CD14-positive monocyte (primary cell): ENCODE data around the gene C6orf47. TPM values are rescaled to one million over a fixed set of nuclear protein-coding genes. Genes with fewer than 3 reads are reported as not detected.

Source experiments
- DNase-seq, 3 donors: peaks; one replicate each; pipeline ENCODE4 v3.0.0-alpha.2; 2011 to 2022
- H2AFZ ChIP-seq: 2 replicates; pipeline ENCODE4 v1.6.0; 2012; ENCODE audit warnings: mild to moderate bottlenecking, low read depth, low read length, inconsistent platforms; ENCODE audit not compliant: insufficient read depth, poor library complexity, severe bottlenecking
- H3K27ac ChIP-seq, 2 donors: 1 replicate in 1 of 2; 2 replicates in 1 of 2; pipeline ENCODE4 v1.5.1; 2012 to 2013; ENCODE audit warnings: low read length in 2 of 2, control low read depth in 1 of 2, inconsistent platforms in 1 of 2, low read depth in 1 of 2, mild to moderate bottlenecking in 1 of 2
- H3K27me3 ChIP-seq, 2 donors: one replicate each; pipeline versions ENCODE4 v1.6.0 to v1.6.1; 2011 to 2013; ENCODE audit warnings: low read length in 2 of 2; ENCODE audit not compliant: control insufficient read depth in 2 of 2, insufficient read depth in 2 of 2
- H3K36me3 ChIP-seq, 2 donors: replicated peaks in 1 of 2; 1 replicate in 1 of 2; 2 replicates in 1 of 2; pipeline versions ENCODE4 v1.5.1 to v1.6.1; 2012 to 2013; ENCODE audit warnings: low read length in 2 of 2, control low read depth in 1 of 2, inconsistent platforms in 1 of 2, mild to moderate bottlenecking in 1 of 2; ENCODE audit not compliant: insufficient read depth in 2 of 2, control insufficient read depth in 1 of 2
- H3K4me1 ChIP-seq, 2 donors: 1 replicate in 1 of 2; 2 replicates in 1 of 2; pipeline versions ENCODE4 v1.5.1 to v1.6.1; 2012 to 2013; ENCODE audit warnings: low read length in 2 of 2, control low read depth in 1 of 2, inconsistent platforms in 1 of 2, mild to moderate bottlenecking in 1 of 2, moderate library complexity in 1 of 2; ENCODE audit not compliant: insufficient read depth in 2 of 2, control insufficient read depth in 1 of 2
- H3K4me2 ChIP-seq: replicated peaks from 2 replicates; pipeline ENCODE3; 2012; ENCODE audit warnings: low read length, moderate library complexity, mild to moderate bottlenecking; ENCODE audit not compliant: poor library complexity, severe bottlenecking; ENCODE audit errors: extremely low read depth
- H3K4me3 ChIP-seq, 3 experiments: fragments of 200-600 bp in 1 of 3; sonication (generic) in 1 of 3; replicated peaks in 1 of 3; 1 replicate in 2 of 3; 2 replicates in 1 of 3; pipeline ENCODE4 v1.5.1; 2011 to 2013; ENCODE audit warnings: low read length in 3 of 3, mild to moderate bottlenecking in 3 of 3, control low read depth in 2 of 3, low read depth in 2 of 3, inconsistent platforms in 1 of 3, moderate library complexity in 1 of 3
- H3K79me2 ChIP-seq: 2 replicates; pipeline ENCODE4 v1.6.0; 2012; ENCODE audit warnings: mild to moderate bottlenecking, control low read depth, inconsistent platforms, low read length, moderate library complexity; ENCODE audit not compliant: insufficient read depth
- H3K9ac ChIP-seq: 2 replicates; pipeline ENCODE4 v1.6.0; 2017; ENCODE audit warnings: low read length, mild to moderate bottlenecking; ENCODE audit not compliant: insufficient read depth, poor library complexity, severe bottlenecking
- H3K9me3 ChIP-seq, 2 donors: replicated peaks in 1 of 2; 1 replicate in 1 of 2; 2 replicates in 1 of 2; pipeline versions ENCODE4 v1.5.1 to v1.6.1; 2012 to 2013; ENCODE audit warnings: low read length in 2 of 2, control low read depth in 1 of 2; ENCODE audit not compliant: control insufficient read depth in 1 of 2, insufficient read depth in 1 of 2
- H4K20me1 ChIP-seq: 2 replicates; pipeline ENCODE4 v1.6.0; 2012; ENCODE audit warnings: mild to moderate bottlenecking, low read length, control low read depth, moderate library complexity; ENCODE audit not compliant: insufficient read depth
- H3K27ac Mint-ChIP-seq, 7 donors: one replicate each; pipeline ENCODE4 v1.8.0; 2020; ENCODE audit warnings: mild to moderate bottlenecking in 7 of 7, mixed read lengths in 7 of 7, moderate library complexity in 6 of 7, inconsistent platforms in 2 of 7
- H3K27me3 Mint-ChIP-seq, 3 donors: one replicate each; pipeline ENCODE4 v1.8.0; 2021 to 2022; ENCODE audit warnings: low read depth in 3 of 3, mild to moderate bottlenecking in 3 of 3, mixed read lengths in 3 of 3, moderate library complexity in 3 of 3, inconsistent platforms in 1 of 3
- H3K36me3 Mint-ChIP-seq, 2 donors: one replicate each; pipeline ENCODE4 v1.8.0; 2020; ENCODE audit warnings: mixed read lengths in 2 of 2, inconsistent platforms in 1 of 2, mild to moderate bottlenecking in 1 of 2
- H3K4me1 Mint-ChIP-seq: one replicate; pipeline ENCODE4 v1.8.0; 2020; ENCODE audit warnings: mild to moderate bottlenecking, mixed read lengths
- H3K4me3 Mint-ChIP-seq, 2 donors: one replicate each; pipeline ENCODE4 v1.8.0; 2020; ENCODE audit warnings: mild to moderate bottlenecking in 2 of 2, mixed read lengths in 2 of 2, moderate library complexity in 1 of 2
- H3K9me3 Mint-ChIP-seq, 7 donors: one replicate each; pipeline ENCODE4 v1.8.0; 2020 to 2022; ENCODE audit warnings: mixed read lengths in 7 of 7, mild to moderate bottlenecking in 6 of 7, moderate library complexity in 6 of 7, inconsistent platforms in 2 of 7
- CTCF ChIP-seq: fragments of 200-600 bp; IDR thresholded peaks from one replicate; pipeline ENCODE4 v1.8.0; 2022; ENCODE audit warnings: antibody characterized with exemption, mild to moderate bottlenecking
- WGBS: methylation state at CpG from one replicate; pipeline ENCODE4 v1.1.5; 2013; ENCODE audit warnings: missing lambda C conversion rate; ENCODE audit not compliant: insufficient coverage; 5-methylcytosine and 5-hydroxymethylcytosine counted together
- intact Hi-C, 2 donors: fragments of 100-400 bp; cut with micrococcal nuclease; formaldehyde crosslinking; loops; one replicate each; pipeline versions ENCODE4 v1.15.0 to v1.15.1; 2023
- polyA plus RNA-seq, 3 donors: library from polyadenylated mRNA; depleted of rRNA in 1 of 3; unstranded in 2 of 3; stranded (reverse) in 1 of 3; fragments of 300-500 nt in 2 of 3; fragments of >200 nt in 1 of 3; fragmentation: Illumina TruSeq in 2 of 3; gene quantifications; 1 replicate in 2 of 3; 2 replicates in 1 of 3; pipeline ENCODE4 v1.2.3, GENCODE V29; 2012 to 2021

C6orf47 gene
- polyA plus RNA-seq, 3 donors: 8.0 to 23.4 (median 18.1) TPM

GRCh38 chr6:31706599-31706998 is 46.0 kb upstream of the C6orf47 start, which contains the start of gene LY6G6F:
TSS of gene LY6G6F (plus strand) at chr6:31706866. CDS start at chr6:31706907, 41 bp downstream.
- Mint-ChIP-seq H3K9me3 (no peaks in the 10 kb centered on the region), H3K4me1 (peaks cover 30% of the 10 kb centered on the region), H3K4me3 (no peak within 1 kb of the TSS), H3K36me3 (peaks cover 0 to 4% of the 10 kb centered on the region in 2 donors), H3K27me3 (peaks cover 0 to 6% (median 1%) of the 10 kb centered on the region in 3 donors), H3K27ac (peak within 1 kb of the TSS in 1 of 7 donors; percentile 6)
- peaks cover 25 to 34% of the 10 kb centered on the region in 2 donors for H3K4me1 ChIP-seq
- no peaks in the 10 kb centered on the region for H3K9me3 ChIP-seq
- H4K20me1 ChIP-seq: peaks cover 5% of the 10 kb centered on the region
- H3K9ac ChIP-seq: no peak within 1 kb of the TSS
- peaks cover 14% of the 10 kb centered on the region for H3K79me2 ChIP-seq
- H3K36me3 ChIP-seq: no peaks in the 10 kb centered on the region
- WGBS: no CpG with 5 or more reads among the region's 3 CpGs
- no peak within 1 kb of the TSS for H3K4me3 ChIP-seq
- no peak within 1 kb of the TSS for H3K27ac ChIP-seq
- intact Hi-C loops: no loop called here
- H3K27me3 ChIP-seq: no peaks in the 10 kb centered on the region
- no peak for DNase-seq
- no peak for TF ChIP-seq CTCF
- H2AFZ ChIP-seq: no peak within 1 kb of the TSS
- no peak within 1 kb of the TSS for H3K4me2 ChIP-seq

- Mint-ChIP-seq H3K27me3 (peaks cover 0 to 6% (median 1%) of the 10 kb centered on the region in 3 donors), H3K4me1 (peaks cover 30% of the 10 kb centered on the region), H3K9me3 (no peaks in the 10 kb centered on the region), H3K27ac (no peak overlapping the region), H3K36me3 (peaks cover 3 to 10% of the 10 kb centered on the region in 2 donors), H3K4me3 (no peak overlapping the region)
- Histone ChIP-seq H3K9me3 (no peaks in the 10 kb centered on the region), H4K20me1 (peaks cover 7% of the 10 kb centered on the region), H3K27ac (no peak overlapping the region), H3K36me3 (peaks cover 1 to 6% of the 10 kb centered on the region in 2 donors), H3K4me3 (no peak overlapping the region), H3K4me1 (peaks cover 25 to 34% of the 10 kb centered on the region in 2 donors), H3K79me2 (peaks cover 21% of the 10 kb centered on the region), H2AFZ (no peak overlapping the region), H3K9ac (no peak overlapping the region), H3K4me2 (no peak overlapping the region), H3K27me3 (no peaks in the 10 kb centered on the region)
- TF ChIP-seq CTCF: no peak
- no peak for DNase-seq
- intact Hi-C loops: no loop called here
- WGBS: no CpG with 5 or more reads among the region's 6 CpGs
Measured at GRCh38 chr6:31705931-31706330, 45.4 kb upstream of the C6orf47 start.
